Measurements from ENCODE around the gene RNF113B.

Gene RNF113B

GRCh38 chr13:98176777-98177608 lies at the start of gene RNF113B:
TSS of gene RNF113B (minus strand) at chr13:98177269. CDS start at chr13:98177236, 33 bp downstream.
- Histone ChIP-seq H3K4me3 (no peak within 1 kb of the TSS), H3K27ac (no peak within 1 kb of the TSS)
- DNase-seq (ENCODE audit: low spot score), result no peak
- no peak for TF ChIP-seq CTCF (IDR thresholded peaks at IDR 0.05)

DNA sequence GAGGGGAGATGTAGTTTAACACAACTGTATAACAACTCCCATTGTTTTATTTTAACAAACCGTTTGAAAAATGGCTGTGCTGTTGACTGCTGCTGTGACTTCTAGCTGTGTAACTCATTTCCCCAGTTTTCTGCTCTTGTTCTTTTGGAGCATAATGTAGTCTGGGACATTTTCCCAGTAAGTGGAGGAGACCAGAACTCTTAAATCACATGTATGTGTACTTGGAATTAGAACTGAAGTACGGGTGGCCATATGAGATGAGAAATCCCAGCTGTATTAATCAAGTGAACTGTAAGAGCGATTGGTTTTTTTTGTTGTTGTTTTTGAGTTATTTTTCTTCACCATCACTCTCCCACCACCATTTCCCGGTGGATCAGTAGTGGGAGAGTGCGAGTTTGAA lies 49.4 kb upstream of the RNF113B start:
- H3K27ac ChIP-seq, result no peak overlapping the region
- no peak for TF ChIP-seq CTCF (IDR thresholded peaks at IDR 0.05)
- no peak for DNase-seq (ENCODE audit: low spot score)
- H3K4me3 ChIP-seq, result no peak overlapping the region

DNA sequence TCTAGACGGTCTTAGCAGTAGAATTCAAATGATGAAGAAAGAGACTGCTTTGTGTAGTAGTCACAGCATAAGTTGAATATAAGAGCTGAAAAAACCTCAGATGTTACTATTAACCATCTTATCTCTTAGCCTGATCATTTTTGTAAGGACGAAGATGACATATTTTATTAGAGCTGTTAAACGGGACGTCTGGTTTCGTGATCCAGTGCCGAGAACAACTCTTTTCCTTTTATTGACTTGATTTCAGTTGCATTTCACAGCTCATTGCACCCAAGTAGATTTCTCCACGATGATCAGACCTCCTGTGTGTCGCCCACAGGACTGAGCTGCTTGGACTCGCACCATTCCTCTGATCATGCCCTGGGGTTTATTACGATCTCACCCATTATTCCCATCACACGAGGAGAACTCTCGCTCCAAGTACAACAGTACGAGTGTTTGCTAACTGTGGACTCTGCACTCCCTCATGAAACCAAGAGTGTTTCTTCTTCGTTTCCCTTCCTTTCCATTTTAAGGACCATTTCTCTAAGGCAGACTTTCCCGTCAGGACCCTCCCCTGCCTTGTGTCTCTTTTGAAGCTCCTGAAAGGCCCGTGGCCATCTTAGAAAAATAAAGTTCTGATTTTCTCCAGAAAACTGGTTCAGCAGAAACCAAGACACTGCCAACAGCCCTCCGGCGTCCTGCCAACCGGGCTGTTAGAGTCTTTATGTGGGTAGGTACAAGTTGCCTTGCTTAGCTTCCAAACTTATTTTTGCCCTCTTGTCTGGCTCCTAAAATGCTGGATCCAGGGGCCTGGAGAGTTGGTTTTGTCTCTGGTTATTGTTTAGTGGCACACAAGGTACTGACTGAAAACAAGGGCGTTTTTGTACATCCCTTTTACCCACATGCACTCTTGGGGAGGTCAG lies 48.2 kb upstream of the RNF113B start:
- H3K4me3 ChIP-seq, result no peak overlapping the region
- DNase-seq (ENCODE audit: low spot score), result no peak
- TF ChIP-seq CTCF (IDR thresholded peaks at IDR 0.05), result no peak
- no peak overlapping the region for H3K27ac ChIP-seq

DNA sequence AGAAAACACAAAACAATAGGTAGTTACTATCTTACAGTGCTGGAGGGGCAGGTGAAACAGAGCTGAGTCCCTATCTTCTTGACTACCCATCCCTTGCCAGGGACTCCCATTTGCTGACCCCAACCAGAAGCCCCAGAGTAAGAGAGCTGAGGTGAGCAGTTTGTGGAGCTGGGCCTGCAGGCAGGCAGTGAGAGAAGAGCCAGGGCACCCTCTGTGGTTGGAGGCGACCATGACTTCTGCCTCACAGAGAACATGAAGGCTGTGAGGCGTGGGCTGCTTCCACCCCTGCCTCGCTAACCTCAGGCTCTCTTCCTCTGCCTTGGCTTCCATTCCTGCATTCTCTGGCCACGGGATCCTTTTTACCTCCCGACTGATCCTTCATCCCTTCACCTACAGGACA lies 47.5 kb upstream of the RNF113B start:
- TF ChIP-seq CTCF (IDR thresholded peaks at IDR 0.05), result no peak
- no peak overlapping the region for H3K4me3 ChIP-seq
- no peak for DNase-seq (ENCODE audit: low spot score)
- no peak overlapping the region for H3K27ac ChIP-seq

DNA sequence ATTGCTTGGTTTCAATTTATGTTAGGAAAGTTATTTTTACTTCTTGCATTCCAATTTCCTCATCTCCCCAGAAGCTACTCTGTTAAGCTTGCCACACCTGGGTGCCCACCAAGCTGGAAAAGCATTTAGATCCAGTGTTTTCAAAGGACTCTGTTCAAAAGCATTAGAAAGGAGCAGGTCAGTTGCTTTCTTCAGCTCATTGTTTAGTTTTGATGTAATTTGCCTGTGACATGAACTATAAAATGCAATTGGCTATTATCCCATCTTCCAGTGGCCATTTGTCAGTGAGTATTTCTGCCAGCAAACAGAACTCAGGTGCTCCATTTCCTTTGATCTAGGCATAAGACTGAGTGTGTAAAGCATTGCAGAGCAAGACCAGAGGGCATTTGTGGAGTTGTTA lies 46.7 kb upstream of the RNF113B start:
- TF ChIP-seq CTCF (IDR thresholded peaks at IDR 0.05), result no peak
- Histone ChIP-seq H3K4me3 (no peak overlapping the region), H3K27ac (no peak overlapping the region)
- DNase-seq (ENCODE audit: low spot score), result no peak

DNA sequence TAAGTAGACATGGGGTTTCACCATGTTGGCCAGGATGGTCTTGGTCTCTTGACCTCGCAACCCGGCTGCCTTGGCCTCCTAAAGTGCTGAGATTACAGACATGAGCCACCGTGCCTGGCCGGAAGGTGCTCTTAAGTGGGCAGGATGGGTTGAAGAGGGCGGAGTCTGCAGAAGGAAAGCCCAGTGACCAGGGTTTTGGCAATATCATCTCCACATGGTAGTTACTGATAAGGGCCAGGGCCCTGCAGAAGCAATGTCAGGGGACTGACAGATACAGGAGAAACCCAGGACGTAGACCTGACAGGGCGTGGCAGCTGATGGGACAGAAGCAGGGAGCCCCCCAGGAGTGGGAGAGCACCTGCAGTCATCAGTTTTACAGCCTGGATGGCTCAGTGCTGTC lies 45.7 kb upstream of the RNF113B start:
- DNase-seq (ENCODE audit: low spot score), result no peak
- H3K27ac ChIP-seq, result no peak overlapping the region
- no peak for TF ChIP-seq CTCF (IDR thresholded peaks at IDR 0.05)
- no peak overlapping the region for H3K4me3 ChIP-seq
